GM12878 (cell line): ENCODE data around the gene HSPBP1. TPM values are rescaled to one million over a fixed set of nuclear protein-coding genes. Genes with fewer than 3 reads are reported as not detected.

Source experiments
- ATAC-seq: fragments of 200-7000 bp; cut with Tn5 transposase; 3 replicates; pipeline ENCODE4 v1.9.1; 2020; ENCODE audit warnings: mild to moderate bottlenecking, moderate library complexity
- BruUV-seq: library from RNA; stranded (reverse); fragments of 400-500 nt; replicated peaks from 2 replicates; lab custom pipeline; 2021; lab: Mats Ljungman, UMichigan
- CTCF ChIA-PET: fragments of 300-600 bp; sonication (Branson Sonifier 250); formaldehyde crosslinking; extraction: SDS; loops from one replicate; lab custom pipeline; 2021; ENCODE audit warnings: inconsistent platforms; lab: Yijun Ruan, JAX
- POLR2A ChIA-PET: fragments of 350-600 bp; formaldehyde crosslinking; extraction: SDS; loops from one replicate; lab custom pipeline; 2021; ENCODE audit warnings: inconsistent platforms; lab: Charles Lee
- RAD21 ChIA-PET: fragments of 300-600 bp; sonication (Branson Sonifier 250); formaldehyde crosslinking; loops from one replicate; lab custom pipeline; 2023; ENCODE audit warnings: antibody characterized with exemption; ENCODE audit not compliant: unreplicated experiment; lab: Charles Lee
- SMC1A ChIA-PET: fragments of 300-600 bp; sonication (Branson Sonifier 250); formaldehyde crosslinking; loops from one replicate; lab custom pipeline; 2023; ENCODE audit not compliant: unreplicated experiment, uncharacterized antibody; lab: Charles Lee
- DNase-seq: peaks from one replicate; pipeline ENCODE4 v3.0.0-alpha.2; 2011; ENCODE audit warnings: low read depth, low spot score
- FAIRE-seq: peaks from 3 replicates; lab custom pipeline; 2011; peaks lifted over from hg19 to GRCh38; lab: Jason Lieb, UNC
- H2AFZ ChIP-seq: 2 replicates; pipeline ENCODE4 v1.6.0; 2011; ENCODE audit warnings: low read depth, low read length, control low read depth; ENCODE audit not compliant: control insufficient read depth
- H3K27ac ChIP-seq: 2 replicates; pipeline ENCODE4 v1.5.1; 2011; ENCODE audit warnings: control low read depth; ENCODE audit not compliant: control insufficient read depth, insufficient read depth
- H3K27me3 ChIP-seq, 2 experiments: replicated peaks in 1 of 2; 2 replicates each; pipeline versions ENCODE4 v1.6.0 to v1.6.1; 2011; ENCODE audit warnings: low read length in 1 of 2; ENCODE audit not compliant: control insufficient read depth in 2 of 2, insufficient read depth in 2 of 2
- H3K36me3 ChIP-seq, 2 experiments: 2 replicates each; pipeline ENCODE4 v1.5.1; 2011; ENCODE audit warnings: low read length in 1 of 2; ENCODE audit not compliant: control insufficient read depth in 2 of 2, insufficient read depth in 2 of 2
- H3K4me1 ChIP-seq: 2 replicates; pipeline ENCODE4 v1.6.1; 2011; ENCODE audit warnings: mild to moderate bottlenecking, low read length, moderate library complexity, mixed read lengths; ENCODE audit not compliant: control insufficient read depth, insufficient read depth
- H3K4me2 ChIP-seq: 2 replicates; pipeline ENCODE4 v1.6.0; 2011; ENCODE audit warnings: control low read depth; ENCODE audit not compliant: control insufficient read depth, insufficient read depth
- H3K4me3 ChIP-seq: fragments of 200-600 bp; sonication (generic); 2 replicates; pipeline ENCODE4 v1.5.1; 2016
- H3K79me2 ChIP-seq: 2 replicates; pipeline ENCODE4 v1.6.0; 2011; ENCODE audit warnings: low read length; ENCODE audit not compliant: control insufficient read depth, insufficient read depth
- H3K9ac ChIP-seq: 2 replicates; pipeline ENCODE4 v1.8.0; 2011; ENCODE audit warnings: low read length, control low read depth, mixed read lengths; ENCODE audit not compliant: control insufficient read depth, insufficient read depth
- H3K9me3 ChIP-seq: replicated peaks from 3 replicates; pipeline ENCODE4 v1.5.1; 2011; ENCODE audit warnings: mild to moderate bottlenecking, low read length; ENCODE audit not compliant: control insufficient read depth, insufficient read depth
- H4K20me1 ChIP-seq: 2 replicates; pipeline ENCODE4 v1.6.0; 2011; ENCODE audit not compliant: control insufficient read depth, insufficient read depth
- CEBPZ ChIP-seq: fragments of 150-350 bp; IDR thresholded peaks from 2 replicates; pipeline ENCODE4 v1.6.1; 2016; ENCODE audit warnings: low read depth, low read length
- ESRRA ChIP-seq: IDR thresholded peaks from 2 replicates; pipeline ENCODE4 v1.6.1; 2012; ENCODE audit warnings: mild to moderate bottlenecking, low read length, improper control_type of control experiment
- FOS ChIP-seq: IDR thresholded peaks from 3 replicates; pipeline ENCODE4 v1.6.1; 2011; ENCODE audit warnings: borderline replicate concordance; ENCODE audit not compliant: insufficient read length; ENCODE audit errors: extremely low read depth
- HDAC6 ChIP-seq: fragments of 200-600 bp; sonication (generic); IDR thresholded peaks from one replicate; pipeline ENCODE4 v1.8.0; 2017; ENCODE audit warnings: antibody characterized with exemption; ENCODE audit not compliant: unreplicated experiment
- IKZF2 ChIP-seq, 2 experiments: fragments of 450-650 bp; IDR thresholded peaks; 2 replicates each; pipeline ENCODE4 v1.6.1; 2017; ENCODE audit warnings: mild to moderate bottlenecking in 2 of 2, moderate library complexity in 2 of 2
- NKRF ChIP-seq: fragments of 450-650 bp; conservative IDR thresholded peaks from 2 replicates; pipeline ENCODE4 v1.6.1; 2017; ENCODE audit warnings: mild to moderate bottlenecking, moderate library complexity
- TCF7 ChIP-seq: IDR thresholded peaks from 2 replicates; pipeline ENCODE4 v1.6.1; 2014; ENCODE audit warnings: antibody characterized with exemption, borderline replicate concordance
- WGBS: methylation state at CpG from one replicate; pipeline ENCODE4 v1.1.6; 2016; ENCODE audit warnings: low lambda C conversion rate; ENCODE audit not compliant: insufficient replicate concordance, insufficient coverage; ENCODE audit errors: missing lambda C conversion rate; 5-methylcytosine and 5-hydroxymethylcytosine counted together
- in situ Hi-C: fragments of 300-500 bp; cut with MboI; formaldehyde crosslinking; loops from 9 replicates; pipeline ENCODE4 v1.14.3; 2018; ENCODE audit warnings: mixed read lengths
- intact Hi-C: fragments of 100-400 bp; cut with micrococcal nuclease; formaldehyde crosslinking; loops from one replicate; pipeline ENCODE4 v1.14.2; 2022; ENCODE audit not compliant: unreplicated experiment
- polyA plus RNA-seq, 11 experiments: library from polyadenylated mRNA; depleted of rRNA in 4 of 11; unstranded in 6 of 11; stranded (reverse) in 5 of 11; fragments of >200 nt; fragmentation: Nextera tagmentation in 4 of 11; fragmentation: Illumina TruSeq in 1 of 11; extraction: Ambion mirVana in 4 of 11; extraction: Trizol in 1 of 11; gene quantifications; 1 replicate in 1 of 11; 2 replicates in 10 of 11; pipeline versions ENCODE4 v1.2.1 to v1.2.3, GENCODE V29; 2011 to 2016; ENCODE audit warnings: inconsistent platforms in 2 of 11, missing spikeins in 2 of 11, low read depth in 1 of 11
- total RNA-seq, 4 experiments: library from RNA; depleted of rRNA in 3 of 4; stranded (reverse); fragments of >200 nt in 3 of 4; fragmentation: Illumina TruSeq in 1 of 4; extraction: Trizol in 1 of 4; gene quantifications; 2 replicates each; pipeline versions ENCODE4 v1.2.1 to v1.2.3, GENCODE V29; 2013 to 2021
- TF ChIP-seq, protein P1 (sequence below): fragments of 450-650 bp; IDR thresholded peaks from 2 replicates; pipeline ENCODE4 v1.6.1; 2016; ENCODE audit warnings: mild to moderate bottlenecking, moderate library complexity, borderline replicate concordance
- TF ChIP-seq, protein P2 (sequence below): IDR thresholded peaks from 2 replicates; pipeline ENCODE4 v1.6.1; 2011; ENCODE audit warnings: low read depth, low read length, improper control_type of control experiment, borderline replicate concordance

The HSPBP1 gene
- total and polyA plus RNA-seq, 10 of the 15 experiments (the other 5 are each of a cell fraction or from before 2014, with no cell fraction given) = 0.18 to 83.3 (median 23.0) TPM

DNA sequence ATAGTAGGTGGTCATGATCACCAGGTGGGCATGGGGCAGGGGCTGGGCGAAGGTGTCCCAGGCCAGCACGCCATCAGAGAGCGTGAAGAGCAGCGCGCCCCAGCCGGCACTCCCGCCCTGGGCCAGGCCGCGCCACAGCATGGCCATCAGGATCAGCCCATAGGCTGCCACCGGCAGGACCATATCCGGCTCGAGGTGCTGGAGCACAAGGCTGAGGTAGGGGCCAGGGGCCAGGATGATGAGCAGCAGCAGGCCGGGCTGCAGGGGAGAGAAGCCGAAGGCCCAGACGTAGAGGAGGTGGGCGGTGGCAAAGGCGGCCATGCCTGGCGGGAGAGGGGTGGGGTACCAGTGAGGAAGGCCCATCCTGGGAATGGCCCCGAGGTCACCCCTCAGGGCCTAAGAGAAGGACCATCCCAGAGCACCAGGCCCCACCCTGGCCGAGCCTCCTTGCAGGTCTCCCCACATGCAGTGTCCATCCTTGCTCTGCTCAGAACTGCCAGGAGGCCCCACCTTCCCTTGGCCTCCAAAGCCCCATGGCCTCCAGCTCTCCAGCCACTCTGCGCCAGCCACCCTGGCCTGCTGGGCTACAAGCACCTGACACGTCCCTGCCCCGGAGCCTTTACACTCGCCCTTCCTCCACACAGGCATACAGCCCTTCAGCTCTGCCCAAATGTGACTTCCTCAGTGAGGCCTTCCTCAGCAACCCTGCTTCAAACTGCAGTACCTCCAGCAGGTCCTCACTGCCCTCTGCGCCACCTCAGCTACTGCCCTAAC lies 52.5 kb downstream of the HSPBP1 start:
- ChIA-PET CTCF (interaction anchor here (0.6 kb wide), 1 partner anchor 440 kb away, joined by 3 read pairs; no protein-coding TSS in a partner anchor), RAD21 (no interaction called here), SMC1A (no interaction called here), POLR2A (interaction anchor here (0.9 kb wide), 1 partner anchor 27 kb away, joined by 3 read pairs; no protein-coding TSS in a partner anchor)
- no peak overlapping the region for H3K9ac ChIP-seq
- DNase-seq (no peak), FAIRE-seq (no peak), ATAC-seq (no peak; the same call in 2 of the 3 replicates)
- no TSS peak for BruUV-seq
- no peak overlapping the region for H3K27ac ChIP-seq
- peaks cover 0 to 38% of the 10 kb centered on the region in 2 experiments; a peak in 3 of 4 replicates for H3K36me3 ChIP-seq
- intact Hi-C loops = no loop called here
- 96% methylated on average over 23 of the region's 25 CpGs for WGBS
- no peaks in the 10 kb centered on the region for H3K9me3 ChIP-seq
- in situ Hi-C loops = no loop called here
- no peak overlapping the region for H2AFZ ChIP-seq
- H3K4me2 ChIP-seq = no peak overlapping the region
- H3K4me1 ChIP-seq = no peaks in the 10 kb centered on the region
- H4K20me1 ChIP-seq = no peaks in the 10 kb centered on the region; the same call in 1 of the 2 replicates
- H3K27me3 ChIP-seq = no peaks in the 10 kb centered on the region
- H3K79me2 ChIP-seq = no peaks in the 10 kb centered on the region
- H3K4me3 ChIP-seq = no peak overlapping the region
- TF ChIP-seq CEBPZ (no peak), ESRRA (no peak), NKRF (no peak), HDAC6 (no peak), IKZF2 (IDR thresholded peaks at IDR 0.05) (no peak), FOS (no peak), TCF7 (no peak)
- TF ChIP-seq, protein P1, sequence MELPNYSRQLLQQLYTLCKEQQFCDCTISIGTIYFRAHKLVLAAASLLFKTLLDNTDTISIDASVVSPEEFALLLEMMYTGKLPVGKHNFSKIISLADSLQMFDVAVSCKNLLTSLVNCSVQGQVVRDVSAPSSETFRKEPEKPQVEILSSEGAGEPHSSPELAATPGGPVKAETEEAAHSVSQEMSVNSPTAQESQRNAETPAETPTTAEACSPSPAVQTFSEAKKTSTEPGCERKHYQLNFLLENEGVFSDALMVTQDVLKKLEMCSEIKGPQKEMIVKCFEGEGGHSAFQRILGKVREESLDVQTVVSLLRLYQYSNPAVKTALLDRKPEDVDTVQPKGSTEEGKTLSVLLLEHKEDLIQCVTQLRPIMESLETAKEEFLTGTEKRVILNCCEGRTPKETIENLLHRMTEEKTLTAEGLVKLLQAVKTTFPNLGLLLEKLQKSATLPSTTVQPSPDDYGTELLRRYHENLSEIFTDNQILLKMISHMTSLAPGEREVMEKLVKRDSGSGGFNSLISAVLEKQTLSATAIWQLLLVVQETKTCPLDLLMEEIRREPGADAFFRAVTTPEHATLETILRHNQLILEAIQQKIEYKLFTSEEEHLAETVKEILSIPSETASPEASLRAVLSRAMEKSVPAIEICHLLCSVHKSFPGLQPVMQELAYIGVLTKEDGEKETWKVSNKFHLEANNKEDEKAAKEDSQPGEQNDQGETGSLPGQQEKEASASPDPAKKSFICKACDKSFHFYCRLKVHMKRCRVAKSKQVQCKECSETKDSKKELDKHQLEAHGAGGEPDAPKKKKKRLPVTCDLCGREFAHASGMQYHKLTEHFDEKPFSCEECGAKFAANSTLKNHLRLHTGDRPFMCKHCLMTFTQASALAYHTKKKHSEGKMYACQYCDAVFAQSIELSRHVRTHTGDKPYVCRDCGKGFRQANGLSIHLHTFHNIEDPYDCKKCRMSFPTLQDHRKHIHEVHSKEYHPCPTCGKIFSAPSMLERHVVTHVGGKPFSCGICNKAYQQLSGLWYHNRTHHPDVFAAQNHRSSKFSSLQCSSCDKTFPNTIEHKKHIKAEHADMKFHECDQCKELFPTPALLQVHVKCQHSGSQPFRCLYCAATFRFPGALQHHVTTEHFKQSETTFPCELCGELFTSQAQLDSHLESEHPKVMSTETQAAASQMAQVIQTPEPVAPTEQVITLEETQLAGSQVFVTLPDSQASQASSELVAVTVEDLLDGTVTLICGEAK = no peak
- TF ChIP-seq, protein P2, sequence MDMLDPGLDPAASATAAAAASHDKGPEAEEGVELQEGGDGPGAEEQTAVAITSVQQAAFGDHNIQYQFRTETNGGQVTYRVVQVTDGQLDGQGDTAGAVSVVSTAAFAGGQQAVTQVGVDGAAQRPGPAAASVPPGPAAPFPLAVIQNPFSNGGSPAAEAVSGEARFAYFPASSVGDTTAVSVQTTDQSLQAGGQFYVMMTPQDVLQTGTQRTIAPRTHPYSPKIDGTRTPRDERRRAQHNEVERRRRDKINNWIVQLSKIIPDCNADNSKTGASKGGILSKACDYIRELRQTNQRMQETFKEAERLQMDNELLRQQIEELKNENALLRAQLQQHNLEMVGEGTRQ = no peak
